Measurements from ENCODE around the gene IGSF9B.

The IGSF9B gene

GRCh38 chr11:133900176-133901105 lies 56.3 kb downstream of the IGSF9B start:
- no peak for DNase-seq (ENCODE audit: low read depth in 2 of 2)

- DNase-seq (ENCODE audit: low read depth in 2 of 2), result no peak
These were observed 58.0 kb downstream of the IGSF9B start for GRCh38 chr11:133898770-133899115.

- DNase-seq (ENCODE audit: low read depth in 2 of 2), result no peak
These were observed 58.6 kb downstream of the IGSF9B start for GRCh38 chr11:133898031-133898769.

- DNase-seq (ENCODE audit: low read depth in 2 of 2), result no peak
These were observed 59.5 kb downstream of the IGSF9B start for GRCh38 chr11:133897331-133897650.

GRCh38 chr11:133896642-133897330 lies 60.0 kb downstream of the IGSF9B start:
- DNase-seq (ENCODE audit: low read depth in 2 of 2), result no peak

GRCh38 chr11:133896028-133896427 lies 60.7 kb downstream of the IGSF9B start:
- no peak for DNase-seq (ENCODE audit: low read depth in 2 of 2)

GRCh38 chr11:133895551-133895950 lies 61.2 kb downstream of the IGSF9B start:
- DNase-seq (ENCODE audit: low read depth in 2 of 2), result no peak

GRCh38 chr11:133895061-133895479 lies 61.7 kb downstream of the IGSF9B start:
- no peak for DNase-seq (ENCODE audit: low read depth in 2 of 2)

GRCh38 chr11:133893381-133893780 lies 63.4 kb downstream of the IGSF9B start:
- no peak for DNase-seq (ENCODE audit: low read depth in 2 of 2)

- no peak for DNase-seq (ENCODE audit: low read depth in 2 of 2)
These were observed 64.0 kb downstream of the IGSF9B start for GRCh38 chr11:133892584-133893380.

GRCh38 chr11:133892126-133892525 lies 64.6 kb downstream of the IGSF9B start:
- no peak for DNase-seq (ENCODE audit: low read depth in 2 of 2)

- DNase-seq (ENCODE audit: low read depth in 2 of 2), result no peak
These were observed 66.9 kb downstream of the IGSF9B start for GRCh38 chr11:133889893-133890292.

GRCh38 chr11:133889188-133889587 lies 67.6 kb downstream of the IGSF9B start:
- no peak for DNase-seq (ENCODE audit: low read depth in 2 of 2)

GRCh38 chr11:133887692-133888332 lies 69.0 kb downstream of the IGSF9B start:
- DNase-seq (ENCODE audit: low read depth in 2 of 2), result no peak

GRCh38 chr11:133886029-133886428 lies 70.7 kb downstream of the IGSF9B start:
- DNase-seq (ENCODE audit: low read depth in 2 of 2), result no peak

GRCh38 chr11:133872160-133872559 lies 84.6 kb downstream of the IGSF9B start:
- DNase-seq (ENCODE audit: low read depth in 2 of 2), result no peak

- DNase-seq (ENCODE audit: low read depth in 2 of 2), result no peak
These were observed 89.3 kb downstream of the IGSF9B start for GRCh38 chr11:133867456-133867855.

GRCh38 chr11:133865466-133865865 lies 91.3 kb downstream of the IGSF9B start:
- DNase-seq (ENCODE audit: low read depth in 2 of 2), result no peak

- no peak for DNase-seq (ENCODE audit: low read depth in 2 of 2)
These were observed 92.0 kb downstream of the IGSF9B start for GRCh38 chr11:133864756-133865155.

- DNase-seq (ENCODE audit: low read depth in 2 of 2), result no peak
These were observed 96.6 kb downstream of the IGSF9B start for GRCh38 chr11:133860151-133860550.
